IMR-90 (cell line): Measurements from ENCODE around the gene PDE6H. TPM values are rescaled to one million over a fixed set of nuclear protein-coding genes. Genes with fewer than 3 reads are reported as not detected.

Experiments
- ATAC-seq: fragments of 200-7000 bp; cut with Tn5 transposase; 2 replicates; pipeline ENCODE4 v1.9.1; 2020; ENCODE audit warnings: low read depth, mild to moderate bottlenecking, moderate library complexity
- BruUV-seq: library from RNA; stranded (reverse); fragments of 400-500 nt; replicated peaks from 2 replicates; lab custom pipeline; 2021; lab: Mats Ljungman, UMichigan
- CTCF ChIA-PET: fragments of 300-600 bp; formaldehyde crosslinking; extraction: SDS; loops from one replicate; lab custom pipeline; 2021; ENCODE audit warnings: antibody characterized with exemption; lab: Yijun Ruan, JAX
- POLR2A ChIA-PET: fragments of 300-600 bp; sonication (Branson Sonifier 250); formaldehyde crosslinking; loops from one replicate; lab custom pipeline; 2022; ENCODE audit warnings: antibody characterized with exemption; ENCODE audit not compliant: unreplicated experiment; lab: Charles Lee
- DNase-seq: peaks from one replicate; pipeline ENCODE4 v3.0.0; 2013
- H2AFZ ChIP-seq: replicated peaks from 2 replicates; pipeline ENCODE3; 2013; ENCODE audit warnings: low read length, mild to moderate bottlenecking; ENCODE audit not compliant: poor library complexity
- H2AK5ac ChIP-seq: 2 replicates; pipeline ENCODE4 v1.6.1; 2013; ENCODE audit warnings: low read depth, low read length, inconsistent platforms
- H2AK9ac ChIP-seq: replicated peaks from 2 replicates; pipeline ENCODE3; 2013; ENCODE audit warnings: mild to moderate bottlenecking, low read depth, low read length, moderate library complexity; ENCODE audit not compliant: poor library complexity
- H2BK120ac ChIP-seq: 2 replicates; pipeline ENCODE4 v1.6.1; 2013; ENCODE audit warnings: low read depth, low read length, inconsistent platforms
- H2BK15ac ChIP-seq: 3 replicates; pipeline ENCODE4 v1.6.1; 2013; ENCODE audit warnings: low read depth, low read length, inconsistent platforms
- H2BK20ac ChIP-seq: 2 replicates; pipeline ENCODE4 v1.6.1; 2013; ENCODE audit warnings: low read depth, mild to moderate bottlenecking, inconsistent platforms, low read length, moderate library complexity
- H2BK5ac ChIP-seq: 2 replicates; pipeline ENCODE4 v1.6.1; 2013; ENCODE audit warnings: mild to moderate bottlenecking, low read depth, low read length, inconsistent platforms; ENCODE audit not compliant: poor library complexity, severe bottlenecking
- H3K14ac ChIP-seq: replicated peaks from 2 replicates; pipeline ENCODE4 v1.6.1; 2013; ENCODE audit warnings: low read depth, low read length, inconsistent platforms
- H3K18ac ChIP-seq: 2 replicates; pipeline ENCODE4 v1.6.1; 2013; ENCODE audit warnings: low read depth, low read length, control low read depth
- H3K23ac ChIP-seq: 2 replicates; pipeline ENCODE4 v1.6.1; 2013; ENCODE audit warnings: low read depth, low read length, inconsistent platforms
- H3K27ac ChIP-seq: 2 replicates; pipeline ENCODE4 v1.5.1; 2013; ENCODE audit warnings: mild to moderate bottlenecking, control low read depth, low read length; ENCODE audit not compliant: insufficient read depth
- H3K27me3 ChIP-seq: 2 replicates; pipeline ENCODE4 v1.6.1; 2013; ENCODE audit warnings: low read length; ENCODE audit not compliant: control insufficient read depth, insufficient read depth
- H3K36me3 ChIP-seq: 2 replicates; pipeline ENCODE4 v1.6.1; 2013; ENCODE audit warnings: low read length, mixed read lengths; ENCODE audit not compliant: control insufficient read depth, insufficient read depth
- H3K4ac ChIP-seq: 2 replicates; pipeline ENCODE4 v1.6.1; 2013; ENCODE audit warnings: low read depth, low read length, inconsistent platforms
- H3K4me1 ChIP-seq: 2 replicates; pipeline ENCODE4 v1.6.1; 2013; ENCODE audit warnings: low read length, mixed read lengths; ENCODE audit not compliant: control insufficient read depth, insufficient read depth
- H3K4me2 ChIP-seq: 2 replicates; pipeline ENCODE4 v1.6.1; 2013; ENCODE audit warnings: low read depth, mild to moderate bottlenecking, control low read depth, low read length, moderate library complexity
- H3K4me3 ChIP-seq: 2 replicates; pipeline ENCODE4 v1.5.1; 2013; ENCODE audit warnings: low read depth, mild to moderate bottlenecking, control low read depth, low read length, moderate library complexity; ENCODE audit not compliant: insufficient read depth
- H3K56ac ChIP-seq: 2 replicates; pipeline ENCODE4 v1.6.1; 2013; ENCODE audit warnings: low read length, inconsistent platforms; ENCODE audit not compliant: insufficient read depth; ENCODE audit errors: extremely low read depth
- H3K79me1 ChIP-seq, 2 experiments: 2 replicates each; pipeline ENCODE4 v1.6.1; 2013; ENCODE audit warnings: low read length in 2 of 2, inconsistent platforms in 1 of 2, low read depth in 1 of 2
- H3K9ac ChIP-seq: 2 replicates; pipeline ENCODE4 v1.6.1; 2013; ENCODE audit warnings: low read depth, low read length, control low read depth
- H3K9me1 ChIP-seq: 2 replicates; pipeline ENCODE4 v1.6.1; 2013; ENCODE audit warnings: low read length, inconsistent platforms; ENCODE audit not compliant: insufficient read depth
- H3K9me3 ChIP-seq: 2 replicates; pipeline ENCODE4 v1.6.1; 2013; ENCODE audit warnings: low read length; ENCODE audit not compliant: control insufficient read depth, insufficient read depth
- H4K20me1 ChIP-seq: 2 replicates; pipeline ENCODE4 v1.6.1; 2013; ENCODE audit warnings: low read length, inconsistent platforms; ENCODE audit not compliant: insufficient read depth
- H4K5ac ChIP-seq: 2 replicates; pipeline ENCODE4 v1.6.1; 2013; ENCODE audit warnings: mild to moderate bottlenecking, low read depth, low read length, control low read depth
- H4K8ac ChIP-seq, 2 experiments: 2 replicates each; pipeline ENCODE4 v1.6.1; 2013; ENCODE audit warnings: low read depth in 2 of 2, low read length in 2 of 2, control low read depth in 1 of 2, inconsistent platforms in 1 of 2
- H4K91ac ChIP-seq: 2 replicates; pipeline ENCODE4 v1.6.1; 2013; ENCODE audit warnings: low read depth, low read length, inconsistent platforms; ENCODE audit not compliant: insufficient read depth
- POLR2A ChIP-seq: IDR thresholded peaks from 2 replicates; pipeline ENCODE4 v1.6.1; 2012; ENCODE audit warnings: mild to moderate bottlenecking, low read depth, low read length
- WGBS, 2 experiments: methylation state at CpG; one replicate each; pipeline versions ENCODE4 v1.1.5 to v1.1.7; 2013; ENCODE audit warnings: missing lambda C conversion rate in 2 of 2; ENCODE audit not compliant: insufficient read length in 1 of 2; ENCODE audit errors: extremely low coverage in 2 of 2; 5-methylcytosine and 5-hydroxymethylcytosine counted together
- dilution Hi-C: fragments of 300-500 bp; cut with HindIII; formaldehyde crosslinking; loops from one replicate; pipeline ENCODE4 v1.14.3; 2018; ENCODE audit warnings: low sequenced_read_pairs; ENCODE audit not compliant: unreplicated experiment
- in situ Hi-C: fragments of 300-500 bp; cut with MboI; formaldehyde crosslinking; loops from 3 replicates; pipeline ENCODE4 v1.14.3; 2019; ENCODE audit warnings: low sequenced_read_pairs, inconsistent platforms, mixed read lengths
- intact Hi-C: fragments of 100-400 bp; cut with micrococcal nuclease; formaldehyde crosslinking; loops from 2 replicates; pipeline ENCODE4 v1.10.0; 2022
- polyA plus RNA-seq, 3 experiments: library from polyadenylated mRNA; depleted of rRNA; stranded (reverse); fragments of >200 nt; gene quantifications; 2 replicates each; pipeline ENCODE4 v1.2.3, GENCODE V29; 2012; ENCODE audit warnings: low replicate concordance in 1 of 3
- total RNA-seq: library from RNA; depleted of rRNA; stranded (reverse); fragments of >200 nt; gene quantifications from 2 replicates; pipeline ENCODE4 v1.2.3, GENCODE V29; 2012
- TF ChIP-seq, protein P1 (sequence below): fragments of 150-350 bp; IDR thresholded peaks from 2 replicates; pipeline ENCODE4 v1.6.1; 2017; ENCODE audit warnings: mild to moderate bottlenecking, antibody characterized with exemption, low read length, low read depth

Gene PDE6H
- total and polyA plus RNA-seq, 2 of the 4 experiments (the other 2 are of a cell fraction): not detected

DNA sequence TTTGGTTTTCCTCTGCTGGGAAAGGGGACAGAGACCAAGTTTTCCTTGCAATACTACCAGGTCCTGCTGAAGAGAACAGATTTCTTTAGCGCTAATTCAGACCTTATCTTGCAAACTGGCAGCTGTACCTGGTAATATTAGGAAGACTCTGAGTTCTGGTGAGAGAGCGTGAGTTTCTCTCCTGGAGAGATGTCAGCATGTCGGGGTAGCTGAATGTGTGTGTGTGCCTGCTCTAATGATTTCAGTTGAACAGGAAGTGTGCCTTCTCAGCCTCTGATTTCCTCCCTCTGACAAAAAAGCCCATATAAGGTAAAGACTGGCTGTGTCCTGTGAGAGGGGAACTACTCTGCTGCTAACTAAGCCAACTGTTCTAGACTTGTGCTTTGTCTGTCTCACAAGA is 24.2 kb upstream of the PDE6H start:
- Histone ChIP-seq H3K4me2 (peak overlapping the region; percentile 40), H2BK120ac (peak overlapping the region; percentile 98), H3K9me1 (peaks cover 11% of the 10 kb centered on the region), H2AK9ac (no peak overlapping the region), H2BK15ac (peak overlapping the region; percentile 82), H3K23ac (peak overlapping the region; percentile 94; the same call in 1 of the 2 replicates), H3K56ac (peak overlapping the region; percentile 96), H3K4me1 (peaks cover 25% of the 10 kb centered on the region), H2AFZ (peak overlapping the region; percentile 68), H3K4ac (peak overlapping the region; percentile 96), H3K9me3 (no peaks in the 10 kb centered on the region), H4K5ac (peak overlapping the region; percentile 79), H3K27ac (peak overlapping the region; percentile 92), H3K14ac (peak overlapping the region; percentile 85), H2AK5ac (peak overlapping the region; percentile 64), H3K4me3 (no peak overlapping the region), H2BK5ac (peak overlapping the region; percentile 81), H4K91ac (peak overlapping the region; percentile 77), H3K27me3 (no peaks in the 10 kb centered on the region), H3K36me3 (no peaks in the 10 kb centered on the region), H3K79me1 (peaks cover 0 to 3% of the 10 kb centered on the region in 2 experiments; a peak in 1 of 4 replicates), H3K18ac (peak overlapping the region; percentile 79), H4K20me1 (no peaks in the 10 kb centered on the region), H4K8ac (peak overlapping the region; percentile 81 to 85), H2BK20ac (peak overlapping the region; percentile 95), H3K9ac (peak overlapping the region; percentile 66)
- intact Hi-C loops: no loop called here
- dilution Hi-C loops: no loop called here
- no CpG with 5 or more reads among the region's 3 CpGs for WGBS, 2 experiments
- in situ Hi-C loops: no loop called here
- TF ChIP-seq POLR2A: peak; percentile 55; the same call in 1 of the 2 replicates
- TF ChIP-seq, protein P1, sequence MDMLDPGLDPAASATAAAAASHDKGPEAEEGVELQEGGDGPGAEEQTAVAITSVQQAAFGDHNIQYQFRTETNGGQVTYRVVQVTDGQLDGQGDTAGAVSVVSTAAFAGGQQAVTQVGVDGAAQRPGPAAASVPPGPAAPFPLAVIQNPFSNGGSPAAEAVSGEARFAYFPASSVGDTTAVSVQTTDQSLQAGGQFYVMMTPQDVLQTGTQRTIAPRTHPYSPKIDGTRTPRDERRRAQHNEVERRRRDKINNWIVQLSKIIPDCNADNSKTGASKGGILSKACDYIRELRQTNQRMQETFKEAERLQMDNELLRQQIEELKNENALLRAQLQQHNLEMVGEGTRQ: no peak
- BruUV-seq: no TSS peak
- peak; percentile 79 for ATAC-seq
- POLR2A ChIA-PET: interaction anchor here (0.7 kb wide), 1 partner anchor 42 kb away, joined by 4 read pairs; no protein-coding TSS in a partner anchor
- CTCF ChIA-PET: interaction anchor here (0.6 kb wide), 1 partner anchor 640 kb away, joined by 6 read pairs; no protein-coding TSS in a partner anchor
- DNase-seq: peak; percentile 89
